SK-N-SH (cell line): ENCODE data around the gene KLHL28. TPM values are rescaled to one million over a fixed set of nuclear protein-coding genes. Genes with fewer than 3 reads are reported as not detected.

Source experiments
- CTCF ChIA-PET: fragments of 300-600, 350-600 bp; formaldehyde crosslinking; extraction: SDS; loops from one replicate; lab custom pipeline; 2021; lab: Yijun Ruan, JAX
- POLR2A ChIA-PET: fragments of 350-600 bp; sonication (Branson Sonifier 250); formaldehyde crosslinking; extraction: SDS; loops from one replicate; lab custom pipeline; 2020; ENCODE audit warnings: antibody characterized with exemption, inconsistent platforms; lab: Yijun Ruan, JAX
- DNase-seq: peaks from one replicate; pipeline ENCODE4 v3.0.0; 2012
- H2AFZ ChIP-seq: fragments of 200-600 bp; sonication (generic); 2 replicates; pipeline ENCODE4 v1.8.1; 2016; ENCODE audit warnings: antibody characterized with exemption, mild to moderate bottlenecking, low read depth
- H3F3A ChIP-seq: fragments of 200-600 bp; sonication (generic); replicated peaks from 2 replicates; pipeline ENCODE3; 2016; ENCODE audit warnings: antibody characterized with exemption, mild to moderate bottlenecking; ENCODE audit not compliant: insufficient read depth
- H3K27ac ChIP-seq, 2 experiments: fragments of 200-500 bp in 1 of 2; fragments of 200-600 bp in 1 of 2; sonication (Bioruptor generic) in 1 of 2; sonication (generic), shearing (Covaris generic) in 1 of 2; 2 replicates each; pipeline versions ENCODE4 v1.5.1 to v1.6.1; 2014 to 2016; ENCODE audit warnings: low read depth in 2 of 2, inconsistent platforms in 1 of 2, low read length in 1 of 2, mild to moderate bottlenecking in 1 of 2, mixed read lengths in 1 of 2
- H3K27me3 ChIP-seq: fragments of 200-600 bp; sonication (generic), shearing (Covaris generic); 2 replicates; pipeline ENCODE4 v1.6.1; 2016; ENCODE audit warnings: mixed run types; ENCODE audit not compliant: insufficient read depth
- H3K36me3 ChIP-seq, 2 experiments: fragments of 200-500 bp in 1 of 2; fragments of 200-600 bp in 1 of 2; sonication (Bioruptor generic) in 1 of 2; sonication (generic) in 1 of 2; replicated peaks in 1 of 2; 2 replicates each; pipeline versions ENCODE3 to v1.5.1; 2014 to 2016; ENCODE audit warnings: low read length in 1 of 2, mild to moderate bottlenecking in 1 of 2; ENCODE audit not compliant: insufficient read depth in 2 of 2, control insufficient read depth in 1 of 2
- H3K4me1 ChIP-seq, 2 experiments: fragments of 200-500 bp in 1 of 2; fragments of 200-600 bp in 1 of 2; sonication (Bioruptor generic) in 1 of 2; sonication (generic), shearing (Covaris generic) in 1 of 2; 2 replicates each; pipeline versions ENCODE4 v1.5.1 to v1.6.1; 2014 to 2016; ENCODE audit warnings: low read depth in 1 of 2, low read length in 1 of 2, mixed run types in 1 of 2; ENCODE audit not compliant: insufficient read depth in 2 of 2, control insufficient read depth in 1 of 2
- H3K4me2 ChIP-seq: fragments of 200-600 bp; sonication (generic), shearing (Covaris generic); 2 replicates; pipeline ENCODE4 v1.6.1; 2017; ENCODE audit warnings: mixed run types
- H3K4me3 ChIP-seq, 2 experiments: fragments of 200-500 bp in 1 of 2; fragments of 200-600 bp in 1 of 2; sonication (Bioruptor generic) in 1 of 2; sonication (generic), shearing (Covaris generic) in 1 of 2; 2 replicates each; pipeline versions ENCODE4 v1.5.1 to v1.8.1; 2014 to 2016; ENCODE audit warnings: low read depth in 2 of 2, inconsistent platforms in 1 of 2, low read length in 1 of 2, mild to moderate bottlenecking in 1 of 2, mixed read lengths in 1 of 2, moderate library complexity in 1 of 2
- H3K79me2 ChIP-seq: fragments of 200-600 bp; sonication (generic); 2 replicates; pipeline ENCODE4 v1.8.1; 2017; ENCODE audit warnings: mild to moderate bottlenecking; ENCODE audit not compliant: insufficient read depth
- H3K9ac ChIP-seq: fragments of 200-600 bp; sonication (generic); 2 replicates; pipeline ENCODE4 v1.6.1; 2017; ENCODE audit warnings: mixed run types
- H3K9me2 ChIP-seq: fragments of 200-600 bp; sonication (generic); 2 replicates; pipeline ENCODE4 v1.6.1; 2017; ENCODE audit warnings: mixed run types
- H3K9me3 ChIP-seq: fragments of 200-600 bp; sonication (generic); 2 replicates; pipeline ENCODE4 v1.6.1; 2017; ENCODE audit warnings: mixed run types, mild to moderate bottlenecking, moderate library complexity
- H4K20me1 ChIP-seq: fragments of 200-600 bp; sonication (generic); 2 replicates; pipeline ENCODE4 v1.6.1; 2017; ENCODE audit warnings: mild to moderate bottlenecking, mixed run types; ENCODE audit not compliant: insufficient read depth
- CHD2 ChIP-seq: fragments of 150-350 bp; IDR thresholded peaks from 2 replicates; pipeline ENCODE4 v1.6.1; 2018; ENCODE audit warnings: low read length; ENCODE audit not compliant: partially characterized antibody
- ELF1 ChIP-seq: IDR thresholded peaks from 2 replicates; pipeline ENCODE4 v1.4.0; 2012
- EZH2phosphoT487 ChIP-seq: fragments of 200-600 bp; sonication (generic); IDR thresholded peaks from 2 replicates; pipeline ENCODE4 v1.6.1; 2017; ENCODE audit warnings: low read depth, mixed run types, mild to moderate bottlenecking, antibody characterized with exemption, moderate library complexity, borderline replicate concordance
- JUND ChIP-seq: IDR thresholded peaks from 2 replicates; pipeline ENCODE4 v1.4.0; 2012
- MAX ChIP-seq: IDR thresholded peaks from 2 replicates; pipeline ENCODE4 v1.4.0; 2012; ENCODE audit warnings: low read depth
- MEF2A ChIP-seq: IDR thresholded peaks from 2 replicates; pipeline ENCODE4 v1.4.0; 2012; ENCODE audit warnings: low read depth, borderline replicate concordance
- MXI1 ChIP-seq: IDR thresholded peaks from 2 replicates; pipeline ENCODE4 v1.6.1; 2012; ENCODE audit warnings: mild to moderate bottlenecking, low read depth, low read length, improper control_type of control experiment
- SMC3 ChIP-seq: IDR thresholded peaks from 2 replicates; pipeline ENCODE4 v1.6.1; 2012; ENCODE audit warnings: low read depth, low read length, improper control_type of control experiment
- TEAD4 ChIP-seq: IDR thresholded peaks from 2 replicates; pipeline ENCODE4 v1.4.0; 2012; ENCODE audit warnings: mild to moderate bottlenecking, borderline replicate concordance; ENCODE audit not compliant: insufficient read depth
- WGBS: methylation state at CpG from one replicate; pipeline ENCODE4 v1.1.6; 2017; ENCODE audit warnings: low lambda C conversion rate; 5-methylcytosine and 5-hydroxymethylcytosine counted together
- polyA plus RNA-seq, 3 experiments: library from polyadenylated mRNA; depleted of rRNA; stranded (reverse); fragments of >200 nt; gene quantifications; 2 replicates each; pipeline ENCODE4 v1.2.3, GENCODE V29; 2012
- TF ChIP-seq, protein P1 (sequence below): fragments of 150-350 bp; IDR thresholded peaks from 2 replicates; pipeline ENCODE4 v1.6.1; 2017; ENCODE audit warnings: antibody characterized with exemption, low read length, low read depth, borderline replicate concordance
- TF ChIP-seq, protein P2 (sequence below): IDR thresholded peaks from 2 replicates; pipeline ENCODE4 v1.4.0; 2012; ENCODE audit warnings: low read depth, borderline replicate concordance
- TF ChIP-seq, protein P3 (sequence below): fragments of 150-350 bp; IDR thresholded peaks from 2 replicates; pipeline ENCODE4 v1.6.1; 2016; ENCODE audit warnings: mild to moderate bottlenecking, low read depth, low read length

KLHL28 gene
- polyA plus RNA-seq, 1 of the 3 experiments (the other 2 are of a cell fraction), result 0.72 TPM

GRCh38 chr14:44901696-44902095 lies 60.1 kb downstream of the KLHL28 start (continued):
- TF ChIP-seq, protein P1, sequence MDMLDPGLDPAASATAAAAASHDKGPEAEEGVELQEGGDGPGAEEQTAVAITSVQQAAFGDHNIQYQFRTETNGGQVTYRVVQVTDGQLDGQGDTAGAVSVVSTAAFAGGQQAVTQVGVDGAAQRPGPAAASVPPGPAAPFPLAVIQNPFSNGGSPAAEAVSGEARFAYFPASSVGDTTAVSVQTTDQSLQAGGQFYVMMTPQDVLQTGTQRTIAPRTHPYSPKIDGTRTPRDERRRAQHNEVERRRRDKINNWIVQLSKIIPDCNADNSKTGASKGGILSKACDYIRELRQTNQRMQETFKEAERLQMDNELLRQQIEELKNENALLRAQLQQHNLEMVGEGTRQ, result no peak
- no peak for TF ChIP-seq TEAD4
- TF ChIP-seq, protein P2, sequence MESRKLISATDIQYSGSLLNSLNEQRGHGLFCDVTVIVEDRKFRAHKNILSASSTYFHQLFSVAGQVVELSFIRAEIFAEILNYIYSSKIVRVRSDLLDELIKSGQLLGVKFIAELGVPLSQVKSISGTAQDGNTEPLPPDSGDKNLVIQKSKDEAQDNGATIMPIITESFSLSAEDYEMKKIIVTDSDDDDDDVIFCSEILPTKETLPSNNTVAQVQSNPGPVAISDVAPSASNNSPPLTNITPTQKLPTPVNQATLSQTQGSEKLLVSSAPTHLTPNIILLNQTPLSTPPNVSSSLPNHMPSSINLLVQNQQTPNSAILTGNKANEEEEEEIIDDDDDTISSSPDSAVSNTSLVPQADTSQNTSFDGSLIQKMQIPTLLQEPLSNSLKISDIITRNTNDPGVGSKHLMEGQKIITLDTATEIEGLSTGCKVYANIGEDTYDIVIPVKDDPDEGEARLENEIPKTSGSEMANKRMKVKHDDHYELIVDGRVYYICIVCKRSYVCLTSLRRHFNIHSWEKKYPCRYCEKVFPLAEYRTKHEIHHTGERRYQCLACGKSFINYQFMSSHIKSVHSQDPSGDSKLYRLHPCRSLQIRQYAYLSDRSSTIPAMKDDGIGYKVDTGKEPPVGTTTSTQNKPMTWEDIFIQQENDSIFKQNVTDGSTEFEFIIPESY, result no peak
- no peak for TF ChIP-seq MXI1
- TF ChIP-seq ELF1, result no peak

DNA sequence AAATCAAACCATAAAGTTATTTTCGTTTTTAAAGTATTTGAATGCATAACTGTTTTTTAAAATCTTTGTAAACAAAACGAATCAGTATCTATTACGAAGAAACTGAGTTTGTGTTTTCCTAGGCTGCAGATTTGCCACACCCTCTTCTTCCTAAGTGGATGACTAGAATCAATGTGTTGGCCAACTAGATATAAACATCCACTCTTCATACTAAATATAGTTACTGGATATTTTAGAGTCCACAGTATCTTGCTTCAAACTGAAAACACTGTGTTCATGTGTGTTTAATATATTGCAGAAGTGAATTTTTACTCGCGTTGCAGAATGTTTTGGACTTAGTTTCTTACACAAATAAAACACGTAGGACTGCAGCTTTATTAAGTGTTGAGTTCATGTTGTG lies 63.2 kb downstream of the KLHL28 start:
- H3K27me3 ChIP-seq, result no peaks in the 10 kb centered on the region
- no peak for TF ChIP-seq EZH2phosphoT487
- TF ChIP-seq, protein P3, sequence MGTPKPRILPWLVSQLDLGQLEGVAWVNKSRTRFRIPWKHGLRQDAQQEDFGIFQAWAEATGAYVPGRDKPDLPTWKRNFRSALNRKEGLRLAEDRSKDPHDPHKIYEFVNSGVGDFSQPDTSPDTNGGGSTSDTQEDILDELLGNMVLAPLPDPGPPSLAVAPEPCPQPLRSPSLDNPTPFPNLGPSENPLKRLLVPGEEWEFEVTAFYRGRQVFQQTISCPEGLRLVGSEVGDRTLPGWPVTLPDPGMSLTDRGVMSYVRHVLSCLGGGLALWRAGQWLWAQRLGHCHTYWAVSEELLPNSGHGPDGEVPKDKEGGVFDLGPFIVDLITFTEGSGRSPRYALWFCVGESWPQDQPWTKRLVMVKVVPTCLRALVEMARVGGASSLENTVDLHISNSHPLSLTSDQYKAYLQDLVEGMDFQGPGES, result no peak
- TF ChIP-seq MEF2A, result no peak
- no peak for TF ChIP-seq SMC3
- TF ChIP-seq CHD2, result no peak
- TF ChIP-seq JUND, result no peak
- TF ChIP-seq, all 33 proteins: peak for 0
- Histone ChIP-seq H3K9ac (no peak overlapping the region), H3K36me3 (no peaks in the 10 kb centered on the region), H3K4me3 (peak overlapping the region in 1 of 2 experiments; percentile 70; a peak in 2 of 4 replicates), H3K79me2 (peaks cover 5% of the 10 kb centered on the region; the same call in 1 of the 2 replicates), H3K9me3 (no peaks in the 10 kb centered on the region), H3K4me2 (peak overlapping the region; percentile 65), H3K4me1 (no peaks in the 10 kb centered on the region; a peak in 2 of 4 replicates), H3K9me2 (no peaks in the 10 kb centered on the region), H4K20me1 (no peaks in the 10 kb centered on the region), H3F3A (peaks cover 9% of the 10 kb centered on the region), H2AFZ (no peak overlapping the region), H3K27ac (no peak overlapping the region)
- CTCF ChIA-PET, result interaction anchor here (0.7 kb wide), 1 partner anchor 14 kb away, joined by 3 read pairs; no protein-coding TSS in a partner anchor
- 82% methylated on average over 6 of the region's 6 CpGs for WGBS
- no peak for DNase-seq
- POLR2A ChIA-PET, result no interaction called here

GRCh38 chr14:44897845-44898151 lies 63.9 kb downstream of the KLHL28 start:
- H3K36me3 ChIP-seq, result no peaks in the 10 kb centered on the region
- peak overlapping the region; percentile 76 for H3K9ac ChIP-seq
- ChIA-PET CTCF (interaction anchor here (0.7 kb wide), 1 partner anchor 15 kb away, joined by 3 read pairs; no protein-coding TSS in a partner anchor), POLR2A (no interaction called here)
- H3F3A ChIP-seq, result peaks cover 9% of the 10 kb centered on the region
- H4K20me1 ChIP-seq, result no peaks in the 10 kb centered on the region
- no peaks in the 10 kb centered on the region for H3K9me3 ChIP-seq
- H3K27me3 ChIP-seq, result no peaks in the 10 kb centered on the region
- H3K9me2 ChIP-seq, result no peaks in the 10 kb centered on the region
- WGBS, result 6% methylated on average over 6 of the region's 13 CpGs
- peak overlapping the region; percentile 65 for H3K4me2 ChIP-seq
- peak overlapping the region; percentile 75 to 77 for H3K27ac ChIP-seq
- TF ChIP-seq MXI1, result peak; percentile 60; the same call in 1 of the 2 replicates
- TF ChIP-seq MAX, result 0 out of 2 replicates have a peak, but pooled peaks have one; percentile 43
- no peak for TF ChIP-seq ELF1
- TF ChIP-seq, all 33 proteins: peak for 2
- Histone ChIP-seq H3K4me3 (peak overlapping the region; percentile 59 to 70), H2AFZ (peak overlapping the region; percentile 78; the same call in 1 of the 2 replicates), H3K4me1 (no peaks in the 10 kb centered on the region; a peak in 2 of 4 replicates), H3K79me2 (peaks cover 5% of the 10 kb centered on the region; the same call in 1 of the 2 replicates)
- DNase-seq, result no peak
